B cell (primary cell): Measurements from ENCODE around the gene P2RX7.

Experiments used
- EZH2 ChIP-seq: IDR thresholded peaks from 2 replicates; pipeline ENCODE4 v1.6.1; 2012; ENCODE audit warnings: borderline replicate concordance, low read depth, mild to moderate bottlenecking, moderate library complexity, low read length; ENCODE audit not compliant: insufficient read depth, poor library complexity, severe bottlenecking
- TF ChIP-seq, protein P1 (sequence below): fragments of 200-600 bp; IDR thresholded peaks from one replicate; pipeline ENCODE4 v1.8.0; 2022; ENCODE audit warnings: antibody characterized with exemption, mild to moderate bottlenecking

DNA sequence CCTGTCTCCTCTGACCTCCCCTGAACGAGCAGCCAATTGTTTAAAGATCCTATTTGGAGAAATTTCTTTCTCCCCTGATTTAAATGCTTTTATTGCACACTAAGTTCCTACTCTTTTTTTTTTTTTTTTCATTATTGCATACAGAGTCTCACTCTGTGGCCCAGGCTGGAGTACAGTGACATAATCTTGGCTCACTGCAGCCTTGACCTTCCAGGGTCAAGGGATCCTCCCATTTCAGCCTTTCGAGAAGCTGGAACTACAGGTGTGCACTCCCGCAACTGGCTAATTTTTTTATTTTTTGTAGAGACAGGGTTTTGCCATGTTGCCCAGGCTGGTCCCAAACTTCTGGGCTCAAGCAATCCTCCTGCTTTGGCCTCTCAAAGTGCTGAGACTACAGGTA is 5.2 kb upstream of the P2RX7 start:
- TF ChIP-seq, protein P1, sequence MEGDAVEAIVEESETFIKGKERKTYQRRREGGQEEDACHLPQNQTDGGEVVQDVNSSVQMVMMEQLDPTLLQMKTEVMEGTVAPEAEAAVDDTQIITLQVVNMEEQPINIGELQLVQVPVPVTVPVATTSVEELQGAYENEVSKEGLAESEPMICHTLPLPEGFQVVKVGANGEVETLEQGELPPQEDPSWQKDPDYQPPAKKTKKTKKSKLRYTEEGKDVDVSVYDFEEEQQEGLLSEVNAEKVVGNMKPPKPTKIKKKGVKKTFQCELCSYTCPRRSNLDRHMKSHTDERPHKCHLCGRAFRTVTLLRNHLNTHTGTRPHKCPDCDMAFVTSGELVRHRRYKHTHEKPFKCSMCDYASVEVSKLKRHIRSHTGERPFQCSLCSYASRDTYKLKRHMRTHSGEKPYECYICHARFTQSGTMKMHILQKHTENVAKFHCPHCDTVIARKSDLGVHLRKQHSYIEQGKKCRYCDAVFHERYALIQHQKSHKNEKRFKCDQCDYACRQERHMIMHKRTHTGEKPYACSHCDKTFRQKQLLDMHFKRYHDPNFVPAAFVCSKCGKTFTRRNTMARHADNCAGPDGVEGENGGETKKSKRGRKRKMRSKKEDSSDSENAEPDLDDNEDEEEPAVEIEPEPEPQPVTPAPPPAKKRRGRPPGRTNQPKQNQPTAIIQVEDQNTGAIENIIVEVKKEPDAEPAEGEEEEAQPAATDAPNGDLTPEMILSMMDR, result no peak
- TF ChIP-seq EZH2, result no peak
